Mammary epithelial cell (primary cell): ENCODE measurements around the gene RBM10.

ENCODE experiments used
- EZH2 ChIP-seq: IDR thresholded peaks from 2 replicates; pipeline ENCODE4 v1.6.1; 2012; ENCODE audit warnings: low read length, inconsistent platforms, borderline replicate concordance
- TF ChIP-seq, protein P1 (sequence below), 2 donors: IDR thresholded peaks in 1 of 2; conservative IDR thresholded peaks in 1 of 2; 2 replicates each; pipeline ENCODE4 v1.5.1; 2011 to 2012; ENCODE audit warnings: inconsistent platforms in 2 of 2, low read length in 2 of 2, mild to moderate bottlenecking in 2 of 2, control low read depth in 1 of 2, low read depth in 1 of 2; ENCODE audit not compliant: insufficient read depth in 1 of 2; ENCODE audit errors: extremely low read depth in 1 of 2

DNA sequence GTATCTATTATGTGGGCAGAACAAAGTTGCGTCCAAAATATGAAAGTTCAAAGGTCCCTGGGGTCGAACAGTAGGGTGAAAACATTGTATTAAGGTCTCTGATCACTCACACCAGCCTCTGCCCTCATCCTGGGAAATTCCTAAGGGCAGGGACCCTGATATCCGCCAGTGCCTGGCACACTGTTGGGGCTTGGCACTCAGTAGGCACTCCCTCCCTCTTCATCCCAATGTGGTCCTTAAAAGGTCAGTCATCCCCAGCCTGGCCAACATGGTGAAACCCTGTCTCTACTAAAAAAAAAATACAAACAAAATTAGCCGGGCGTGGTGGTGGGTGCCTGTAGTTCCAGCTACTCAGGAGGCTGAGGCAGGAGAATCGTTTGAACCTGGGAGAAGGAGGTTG, 6.8 kb upstream of the RBM10 start:
- TF ChIP-seq, protein P1, sequence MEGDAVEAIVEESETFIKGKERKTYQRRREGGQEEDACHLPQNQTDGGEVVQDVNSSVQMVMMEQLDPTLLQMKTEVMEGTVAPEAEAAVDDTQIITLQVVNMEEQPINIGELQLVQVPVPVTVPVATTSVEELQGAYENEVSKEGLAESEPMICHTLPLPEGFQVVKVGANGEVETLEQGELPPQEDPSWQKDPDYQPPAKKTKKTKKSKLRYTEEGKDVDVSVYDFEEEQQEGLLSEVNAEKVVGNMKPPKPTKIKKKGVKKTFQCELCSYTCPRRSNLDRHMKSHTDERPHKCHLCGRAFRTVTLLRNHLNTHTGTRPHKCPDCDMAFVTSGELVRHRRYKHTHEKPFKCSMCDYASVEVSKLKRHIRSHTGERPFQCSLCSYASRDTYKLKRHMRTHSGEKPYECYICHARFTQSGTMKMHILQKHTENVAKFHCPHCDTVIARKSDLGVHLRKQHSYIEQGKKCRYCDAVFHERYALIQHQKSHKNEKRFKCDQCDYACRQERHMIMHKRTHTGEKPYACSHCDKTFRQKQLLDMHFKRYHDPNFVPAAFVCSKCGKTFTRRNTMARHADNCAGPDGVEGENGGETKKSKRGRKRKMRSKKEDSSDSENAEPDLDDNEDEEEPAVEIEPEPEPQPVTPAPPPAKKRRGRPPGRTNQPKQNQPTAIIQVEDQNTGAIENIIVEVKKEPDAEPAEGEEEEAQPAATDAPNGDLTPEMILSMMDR (conservative IDR thresholded peaks at IDR 0.05 in 1 of 2, IDR thresholded peaks at IDR 0.05 in 1 of 2; ENCODE audit: extremely low read depth in 1 of 2, insufficient read depth in 1 of 2, low read depth in 1 of 2, low read length in 2 of 2), result no peak
- TF ChIP-seq EZH2, result no peak
